DND-41 (cell line): ENCODE data around the gene MED13.

ENCODE experiments used
- ATAC-seq: fragments of 200-7000 bp; cut with Tn5 transposase; 3 replicates; pipeline ENCODE4 v1.9.1; 2021; ENCODE audit warnings: low read depth; ENCODE audit not compliant: insufficient read depth
- DNase-seq: peaks from one replicate; pipeline ENCODE4 v3.0.0-alpha.2; 2020
- H2AFZ ChIP-seq: 2 replicates; pipeline ENCODE4 v1.6.0; 2012; ENCODE audit warnings: low read depth, low read length
- H3K27ac ChIP-seq: 2 replicates; pipeline ENCODE4 v1.5.1; 2012; ENCODE audit warnings: low read length, inconsistent platforms
- H3K27me3 ChIP-seq: fragments of 200-600 bp; sonication (generic); 2 replicates; pipeline ENCODE4 v1.6.0; 2012; ENCODE audit warnings: low read length, mild to moderate bottlenecking, inconsistent platforms; ENCODE audit not compliant: insufficient read depth, poor library complexity
- H3K36me3 ChIP-seq: 2 replicates; pipeline ENCODE4 v1.5.1; 2012; ENCODE audit warnings: low read length, inconsistent platforms; ENCODE audit not compliant: insufficient read depth
- H3K4me1 ChIP-seq: 2 replicates; pipeline ENCODE4 v1.5.1; 2012; ENCODE audit warnings: mild to moderate bottlenecking, low read length; ENCODE audit not compliant: insufficient read depth
- H3K4me2 ChIP-seq: 2 replicates; pipeline ENCODE4 v1.6.0; 2012; ENCODE audit warnings: mild to moderate bottlenecking, moderate library complexity, low read length, inconsistent platforms; ENCODE audit not compliant: insufficient read depth
- H3K4me3 ChIP-seq, 2 experiments: fragments of 200-600 bp in 1 of 2; shearing (Covaris generic) in 1 of 2; 2 replicates each; pipeline ENCODE4 v1.5.1; 2012 to 2016; ENCODE audit warnings: inconsistent platforms in 2 of 2, low read length in 2 of 2, mild to moderate bottlenecking in 2 of 2, low read depth in 1 of 2, moderate library complexity in 1 of 2
- H3K79me2 ChIP-seq: 2 replicates; pipeline ENCODE4 v1.6.0; 2012; ENCODE audit warnings: low read length, inconsistent platforms; ENCODE audit not compliant: insufficient read depth
- H3K9ac ChIP-seq: 2 replicates; pipeline ENCODE4 v1.6.0; 2012; ENCODE audit warnings: low read depth, mild to moderate bottlenecking, inconsistent platforms, low read length, moderate library complexity
- H3K9me3 ChIP-seq: 2 replicates; pipeline ENCODE4 v1.5.1; 2012; ENCODE audit warnings: low read length, moderate library complexity, mild to moderate bottlenecking, inconsistent platforms; ENCODE audit not compliant: insufficient read depth, severe bottlenecking
- H4K20me1 ChIP-seq: 2 replicates; pipeline ENCODE4 v1.6.0; 2012; ENCODE audit warnings: low read length; ENCODE audit not compliant: insufficient read depth
- CTCF ChIP-seq: IDR thresholded peaks from 2 replicates; pipeline ENCODE4 v1.5.1; 2012; ENCODE audit warnings: borderline replicate concordance, low read length, moderate library complexity, mild to moderate bottlenecking; ENCODE audit not compliant: poor library complexity, severe bottlenecking; ENCODE audit errors: extremely low read depth
- EZH2 ChIP-seq: IDR thresholded peaks from 3 replicates; pipeline ENCODE4 v1.6.1; 2012; ENCODE audit warnings: borderline replicate concordance, low read depth, mild to moderate bottlenecking, moderate library complexity, low read length, inconsistent platforms; ENCODE audit not compliant: severe bottlenecking

MED13 gene

GRCh38 chr17:61968757-61969156 lies 96.3 kb downstream of the MED13 start:
- H3K4me1 ChIP-seq = no peaks in the 10 kb centered on the region
- H3K4me2 ChIP-seq = no peak overlapping the region
- no peak overlapping the region for H3K27ac ChIP-seq
- no peak for ATAC-seq
- no peak for DNase-seq
- H3K9me3 ChIP-seq = no peaks in the 10 kb centered on the region
- no peaks in the 10 kb centered on the region for H3K27me3 ChIP-seq
- no peak overlapping the region for H3K9ac ChIP-seq
- peaks cover 89% of the 10 kb centered on the region for H3K36me3 ChIP-seq
- H2AFZ ChIP-seq = no peak overlapping the region
- no peaks in the 10 kb centered on the region for H4K20me1 ChIP-seq
- TF ChIP-seq CTCF (no peak), EZH2 (no peak)
- peaks cover 3% of the 10 kb centered on the region; the same call in 1 of the 2 replicates for H3K79me2 ChIP-seq
- no peak overlapping the region for H3K4me3 ChIP-seq

GRCh38 chr17:61967729-61968128 lies 97.3 kb downstream of the MED13 start:
- no peak for DNase-seq
- Histone ChIP-seq H3K36me3 (peaks cover 92% of the 10 kb centered on the region), H4K20me1 (no peaks in the 10 kb centered on the region), H2AFZ (no peak overlapping the region), H3K4me2 (no peak overlapping the region), H3K9ac (no peak overlapping the region), H3K9me3 (no peaks in the 10 kb centered on the region), H3K27me3 (no peaks in the 10 kb centered on the region), H3K4me3 (no peak overlapping the region), H3K4me1 (no peaks in the 10 kb centered on the region), H3K27ac (no peak overlapping the region), H3K79me2 (no peaks in the 10 kb centered on the region; the same call in 1 of the 2 replicates)
- no peak for ATAC-seq
- TF ChIP-seq EZH2 = no peak
- TF ChIP-seq CTCF = no peak

- DNase-seq (no peak), ATAC-seq (no peak)
- Histone ChIP-seq H3K4me1 (no peaks in the 10 kb centered on the region), H3K27me3 (no peaks in the 10 kb centered on the region), H3K9me3 (no peaks in the 10 kb centered on the region), H3K79me2 (no peaks in the 10 kb centered on the region), H2AFZ (no peak overlapping the region), H3K4me3 (no peak overlapping the region), H4K20me1 (no peaks in the 10 kb centered on the region), H3K9ac (no peak overlapping the region), H3K27ac (no peak overlapping the region), H3K4me2 (no peak overlapping the region), H3K36me3 (peaks cover 89% of the 10 kb centered on the region)
- TF ChIP-seq EZH2 (no peak), CTCF (no peak)
Measured at GRCh38 chr17:61966191-61966590, 98.9 kb downstream of the MED13 start.

- Histone ChIP-seq H3K9me3 (no peaks in the 10 kb centered on the region), H2AFZ (no peak overlapping the region), H3K4me2 (no peak overlapping the region), H3K9ac (no peak overlapping the region), H3K27me3 (no peaks in the 10 kb centered on the region), H3K4me3 (no peak overlapping the region), H3K36me3 (peaks cover 83% of the 10 kb centered on the region), H3K4me1 (no peaks in the 10 kb centered on the region), H4K20me1 (no peaks in the 10 kb centered on the region), H3K79me2 (no peaks in the 10 kb centered on the region), H3K27ac (no peak overlapping the region)
- DNase-seq (no peak), ATAC-seq (no peak)
- TF ChIP-seq EZH2 = no peak
- TF ChIP-seq CTCF = no peak
Measured at GRCh38 chr17:61955619-61956018, 109.5 kb downstream of the MED13 start.
